Parathyroid adenoma (tissue), 2 donors: ENCODE results near the gene SELENOI.

Experiments used
- H2AFZ ChIP-seq: fragments of 300-600 bp; sonication (generic); one replicate; pipeline ENCODE4 v1.7.0; 2017; ENCODE audit warnings: antibody characterized with exemption, mild to moderate bottlenecking
- H3K27ac ChIP-seq: fragments of 300-600 bp; sonication (generic); one replicate; pipeline ENCODE4 v1.7.0; 2017
- H3K27me3 ChIP-seq: fragments of 300-600 bp; sonication (generic); one replicate; pipeline ENCODE4 v1.7.0; 2017; ENCODE audit warnings: low read length; ENCODE audit not compliant: control insufficient read depth, insufficient read depth
- H3K36me3 ChIP-seq: fragments of 300-600 bp; sonication (generic); one replicate; pipeline ENCODE4 v1.7.0; 2017; ENCODE audit warnings: low read length; ENCODE audit not compliant: control insufficient read depth, insufficient read depth
- H3K4me1 ChIP-seq: fragments of 300-600 bp; sonication (generic); one replicate; pipeline ENCODE4 v1.7.0; 2017; ENCODE audit warnings: control low read depth
- H3K4me2 ChIP-seq: fragments of 300-600 bp; sonication (generic); one replicate; pipeline ENCODE4 v1.7.0; 2017; ENCODE audit warnings: low read length
- H3K4me3 ChIP-seq: fragments of 300-600 bp; sonication (generic); one replicate; pipeline ENCODE4 v1.7.0; 2017; ENCODE audit warnings: low read depth, low read length
- H3K79me2 ChIP-seq: fragments of 300-600 bp; sonication (generic); one replicate; pipeline ENCODE4 v1.7.0; 2017; ENCODE audit warnings: control low read depth
- H3K9ac ChIP-seq: fragments of 300-600 bp; sonication (generic); one replicate; pipeline ENCODE4 v1.7.0; 2017; ENCODE audit warnings: mild to moderate bottlenecking
- H3K9me3 ChIP-seq: fragments of 300-600 bp; sonication (generic); one replicate; pipeline ENCODE4 v1.7.0; 2017; ENCODE audit warnings: low read length; ENCODE audit not compliant: control insufficient read depth
- TF ChIP-seq, protein P1 (sequence below): fragments of 300-600 bp; sonication (generic); IDR thresholded peaks from one replicate; pipeline ENCODE4 v1.7.0; 2017; ENCODE audit warnings: antibody characterized with exemption, mild to moderate bottlenecking
- donor health status: primary hyperparathyroidism.

The SELENOI gene

GRCh38 chr2:26432363-26432762 lies 86.4 kb downstream of the SELENOI start:
- no peak overlapping the region for H3K4me2 ChIP-seq
- H3K36me3 ChIP-seq, result no peaks in the 10 kb centered on the region
- no peak overlapping the region for H3K27ac ChIP-seq
- H3K4me1 ChIP-seq, result no peaks in the 10 kb centered on the region
- H3K9ac ChIP-seq, result no peak overlapping the region
- H3K4me3 ChIP-seq, result no peak overlapping the region
- TF ChIP-seq, protein P1, sequence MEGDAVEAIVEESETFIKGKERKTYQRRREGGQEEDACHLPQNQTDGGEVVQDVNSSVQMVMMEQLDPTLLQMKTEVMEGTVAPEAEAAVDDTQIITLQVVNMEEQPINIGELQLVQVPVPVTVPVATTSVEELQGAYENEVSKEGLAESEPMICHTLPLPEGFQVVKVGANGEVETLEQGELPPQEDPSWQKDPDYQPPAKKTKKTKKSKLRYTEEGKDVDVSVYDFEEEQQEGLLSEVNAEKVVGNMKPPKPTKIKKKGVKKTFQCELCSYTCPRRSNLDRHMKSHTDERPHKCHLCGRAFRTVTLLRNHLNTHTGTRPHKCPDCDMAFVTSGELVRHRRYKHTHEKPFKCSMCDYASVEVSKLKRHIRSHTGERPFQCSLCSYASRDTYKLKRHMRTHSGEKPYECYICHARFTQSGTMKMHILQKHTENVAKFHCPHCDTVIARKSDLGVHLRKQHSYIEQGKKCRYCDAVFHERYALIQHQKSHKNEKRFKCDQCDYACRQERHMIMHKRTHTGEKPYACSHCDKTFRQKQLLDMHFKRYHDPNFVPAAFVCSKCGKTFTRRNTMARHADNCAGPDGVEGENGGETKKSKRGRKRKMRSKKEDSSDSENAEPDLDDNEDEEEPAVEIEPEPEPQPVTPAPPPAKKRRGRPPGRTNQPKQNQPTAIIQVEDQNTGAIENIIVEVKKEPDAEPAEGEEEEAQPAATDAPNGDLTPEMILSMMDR, result no peak
- H2AFZ ChIP-seq, result no peak overlapping the region
- no peaks in the 10 kb centered on the region for H3K9me3 ChIP-seq
- no peaks in the 10 kb centered on the region for H3K79me2 ChIP-seq
- no peaks in the 10 kb centered on the region for H3K27me3 ChIP-seq

- H3K79me2 ChIP-seq, result no peaks in the 10 kb centered on the region
- TF ChIP-seq, protein P1, result no peak
- no peak overlapping the region for H3K27ac ChIP-seq
Observed at GRCh38 chr2:26432859-26433258, 86.9 kb downstream of the SELENOI start.

DNA sequence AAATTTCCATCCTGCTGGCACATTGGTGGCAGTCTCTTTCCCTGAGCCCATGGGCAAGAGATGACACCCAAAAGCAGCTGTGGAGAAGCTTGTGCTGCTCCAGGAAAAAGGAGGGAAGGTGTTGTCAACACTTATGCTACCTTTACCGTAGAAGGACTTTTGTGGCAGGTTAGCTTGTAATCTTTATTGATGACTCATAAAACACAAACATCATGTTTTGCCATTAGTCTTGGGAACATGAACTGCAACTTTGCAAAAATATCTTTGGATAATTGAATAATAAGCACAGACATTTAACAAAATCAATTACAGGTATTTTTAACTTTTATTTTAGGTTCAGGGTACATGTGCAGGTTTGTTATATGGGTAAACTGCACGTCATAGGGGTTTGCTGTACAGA lies 89.2 kb downstream of the SELENOI start:
- no peak overlapping the region for H2AFZ ChIP-seq
- no peaks in the 10 kb centered on the region for H3K79me2 ChIP-seq
- no peak overlapping the region for H3K9ac ChIP-seq
- H3K27ac ChIP-seq, result no peak overlapping the region
- H3K27me3 ChIP-seq, result no peaks in the 10 kb centered on the region
- no peaks in the 10 kb centered on the region for H3K4me1 ChIP-seq
- no peaks in the 10 kb centered on the region for H3K9me3 ChIP-seq
- H3K4me3 ChIP-seq, result no peak overlapping the region
- TF ChIP-seq, protein P1, result no peak
- H3K4me2 ChIP-seq, result no peak overlapping the region
- H3K36me3 ChIP-seq, result no peaks in the 10 kb centered on the region

More at GRCh38 chr2:26432859-26433258, 86.9 kb downstream of the SELENOI start:
- H3K4me3 ChIP-seq, result no peak overlapping the region
- H3K9me3 ChIP-seq, result no peaks in the 10 kb centered on the region
- H3K4me1 ChIP-seq, result no peaks in the 10 kb centered on the region
- H3K4me2 ChIP-seq, result no peak overlapping the region
- no peak overlapping the region for H2AFZ ChIP-seq
- no peaks in the 10 kb centered on the region for H3K36me3 ChIP-seq
- no peak overlapping the region for H3K9ac ChIP-seq
- no peaks in the 10 kb centered on the region for H3K27me3 ChIP-seq

DNA sequence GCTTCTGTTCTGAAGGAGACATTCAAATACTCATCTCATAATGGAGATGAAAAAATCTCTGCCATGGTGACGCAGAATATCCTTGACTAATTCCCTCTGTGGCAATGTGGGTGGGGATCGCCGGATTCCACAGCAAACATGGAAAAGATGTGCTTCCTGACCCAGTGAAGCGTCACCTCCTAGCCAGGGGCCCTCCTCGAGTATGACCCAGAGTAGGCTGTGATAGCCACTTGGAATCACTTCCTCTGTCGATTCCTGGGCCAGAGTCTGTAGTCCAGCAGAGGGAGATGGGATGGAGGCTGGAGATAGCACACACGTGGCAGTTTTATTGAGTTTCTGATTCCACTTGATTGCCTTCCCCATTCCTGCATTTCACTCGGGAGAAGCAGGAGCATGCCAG lies 92.6 kb downstream of the SELENOI start:
- H2AFZ ChIP-seq, result no peak overlapping the region
- no peaks in the 10 kb centered on the region for H3K36me3 ChIP-seq
- no peak overlapping the region for H3K4me3 ChIP-seq
- H3K79me2 ChIP-seq, result no peaks in the 10 kb centered on the region
- no peaks in the 10 kb centered on the region for H3K9me3 ChIP-seq
- H3K4me1 ChIP-seq, result no peaks in the 10 kb centered on the region
- H3K27me3 ChIP-seq, result no peaks in the 10 kb centered on the region
- H3K9ac ChIP-seq, result no peak overlapping the region
- no peak overlapping the region for H3K27ac ChIP-seq
- TF ChIP-seq, protein P1, result no peak
- H3K4me2 ChIP-seq, result no peak overlapping the region

- no peaks in the 10 kb centered on the region for H3K27me3 ChIP-seq
- H3K36me3 ChIP-seq, result no peaks in the 10 kb centered on the region
- H3K4me3 ChIP-seq, result no peak overlapping the region
- H3K4me1 ChIP-seq, result no peaks in the 10 kb centered on the region
- no peak overlapping the region for H2AFZ ChIP-seq
- H3K9me3 ChIP-seq, result no peaks in the 10 kb centered on the region
- H3K27ac ChIP-seq, result no peak overlapping the region
- no peak overlapping the region for H3K4me2 ChIP-seq
- H3K79me2 ChIP-seq, result no peaks in the 10 kb centered on the region
- TF ChIP-seq, protein P1, result no peak
- H3K9ac ChIP-seq, result no peak overlapping the region
Observed at GRCh38 chr2:26438926-26439325, 93.0 kb downstream of the SELENOI start.
